Transverse colon (tissue), 4 donors: ENCODE results near the gene CLSTN2.

ENCODE experiments used
- CTCF ChIP-seq, 5 experiments: fragments of 200-600 bp in 3 of 5; fragments of 450-650 bp in 2 of 5; sonication (generic) in 3 of 5; IDR thresholded peaks; 1 replicate in 2 of 5; 2 replicates in 3 of 5; pipeline ENCODE4 v1.5.1; 2016 to 2017; ENCODE audit warnings: antibody characterized with exemption in 5 of 5, inconsistent platforms in 3 of 5, mild to moderate bottlenecking in 2 of 5, moderate library complexity in 1 of 5
- EP300 ChIP-seq: sonication (generic); formaldehyde crosslinking; IDR thresholded peaks from one replicate; pipeline ENCODE4 v1.6.1; 2017; ENCODE audit warnings: antibody characterized with exemption, low read depth
- POLR2A ChIP-seq: fragments of 450-650 bp; IDR thresholded peaks from one replicate; pipeline ENCODE4 v1.6.1; 2016; ENCODE audit warnings: antibody characterized with exemption, mild to moderate bottlenecking, moderate library complexity
- POLR2AphosphoS5 ChIP-seq, 3 donors: sonication (generic); formaldehyde crosslinking; IDR thresholded peaks; one replicate each; pipeline ENCODE4 v1.6.1; 2016; ENCODE audit warnings: antibody characterized with exemption in 3 of 3

- TF ChIP-seq CTCF (IDR thresholded peaks at IDR 0.05) (no peak), POLR2A (no peak), POLR2AphosphoS5 (IDR thresholded peaks at IDR 0.05) (no peak), EP300 (no peak)
Measured at GRCh38 chr3:140128217-140128616, 193.2 kb downstream of the CLSTN2 start.
